ENCODE measurements around the gene CACNA2D2.

CACNA2D2 gene

GRCh38 chr3:50475348-50475747, 28.1 kb downstream of the CACNA2D2 start:
- no peak overlapping the region for H3K4me3 ChIP-seq (ENCODE audit: low read length)
- DNase-seq (ENCODE audit: low read depth) = no peak
- TF ChIP-seq CTCF (conservative IDR thresholded peaks at IDR 0.05; ENCODE audit: low read depth, low read length) = no peak

GRCh38 chr3:50474717-50475116, 28.7 kb downstream of the CACNA2D2 start:
- no peak for TF ChIP-seq CTCF (conservative IDR thresholded peaks at IDR 0.05; ENCODE audit: low read depth, low read length)
- no peak overlapping the region for H3K4me3 ChIP-seq (ENCODE audit: low read length)
- no peak for DNase-seq (ENCODE audit: low read depth)

- no peak overlapping the region for H3K4me3 ChIP-seq (ENCODE audit: low read length)
- no peak for DNase-seq (ENCODE audit: low read depth)
- TF ChIP-seq CTCF (conservative IDR thresholded peaks at IDR 0.05; ENCODE audit: low read depth, low read length) = no peak
Measured at GRCh38 chr3:50473768-50474167, 29.7 kb downstream of the CACNA2D2 start.

- TF ChIP-seq CTCF (conservative IDR thresholded peaks at IDR 0.05; ENCODE audit: low read depth, low read length) = no peak
- no peak overlapping the region for H3K4me3 ChIP-seq (ENCODE audit: low read length)
- DNase-seq (ENCODE audit: low read depth) = no peak
Measured at GRCh38 chr3:50472958-50473357, 30.5 kb downstream of the CACNA2D2 start.

GRCh38 chr3:50470658-50471057, 32.8 kb downstream of the CACNA2D2 start:
- H3K4me3 ChIP-seq (ENCODE audit: low read length) = no peak overlapping the region
- TF ChIP-seq CTCF (conservative IDR thresholded peaks at IDR 0.05; ENCODE audit: low read depth, low read length) = no peak
- no peak for DNase-seq (ENCODE audit: low read depth)

- TF ChIP-seq CTCF (conservative IDR thresholded peaks at IDR 0.05; ENCODE audit: low read depth, low read length) = no peak
Measured at GRCh38 chr3:50467919-50468318, 35.5 kb downstream of the CACNA2D2 start.

GRCh38 chr3:50466177-50466576, 37.3 kb downstream of the CACNA2D2 start:
- no peak for TF ChIP-seq CTCF (conservative IDR thresholded peaks at IDR 0.05; ENCODE audit: low read depth, low read length)
- DNase-seq (ENCODE audit: low read depth) = no peak
- H3K4me3 ChIP-seq (ENCODE audit: low read length) = no peak overlapping the region

More at GRCh38 chr3:50467919-50468318, 35.5 kb downstream of the CACNA2D2 start:
- no peak overlapping the region for H3K4me3 ChIP-seq (ENCODE audit: low read length)
- no peak for DNase-seq (ENCODE audit: low read depth)

All from retinal pigment epithelial cell (primary cell).